Measurements from ENCODE around the gene SRGAP2.

SRGAP2 gene

DNA sequence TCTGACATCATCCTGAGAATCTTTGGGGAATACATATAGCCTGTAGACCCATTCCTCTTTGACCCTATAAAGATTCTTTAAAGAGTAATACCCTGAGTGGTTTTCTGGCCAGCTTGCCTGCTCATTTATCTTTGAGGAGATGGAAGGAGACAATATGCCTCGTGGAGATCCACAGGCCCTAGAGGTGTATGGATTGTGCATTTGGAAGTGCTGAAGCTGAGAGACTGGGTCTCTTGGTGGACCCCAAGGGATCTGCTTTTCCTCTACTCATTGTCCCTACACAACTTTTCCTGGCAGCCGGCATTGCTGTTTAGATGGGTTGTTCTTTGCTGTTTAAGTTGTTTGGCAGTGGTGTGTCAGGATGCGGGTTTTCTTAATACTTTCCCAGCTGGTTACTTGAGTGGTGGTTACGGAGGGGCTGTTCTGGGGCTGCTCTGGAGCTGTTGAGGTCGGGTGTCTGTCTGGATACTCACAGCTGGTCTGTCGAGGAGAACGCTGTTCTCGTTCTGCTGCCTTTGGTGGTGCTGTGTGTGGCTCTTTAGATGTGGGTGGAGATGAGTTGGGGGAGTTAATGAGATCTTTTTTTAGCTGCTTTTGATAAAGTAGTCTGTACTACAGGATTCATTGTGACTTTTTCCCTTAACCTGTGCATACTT is 49.5 kb downstream of the SRGAP2 start:
- DNase-seq, result peak in 1 of 2 donors; percentile 1
